GM10266 (cell line): Measurements from ENCODE around the gene RBP4.

Experiments used
- DNase-seq: peaks from one replicate; pipeline ENCODE4 v3.0.0; 2012; ENCODE audit errors: extremely low spot score
- TF ChIP-seq, protein P1 (sequence below): IDR thresholded peaks from 2 replicates; pipeline ENCODE4 v1.5.1; 2012; ENCODE audit warnings: mild to moderate bottlenecking, low read depth; ENCODE audit not compliant: control insufficient read depth, insufficient read depth; ENCODE audit errors: missing control alignments

Gene RBP4

DNA sequence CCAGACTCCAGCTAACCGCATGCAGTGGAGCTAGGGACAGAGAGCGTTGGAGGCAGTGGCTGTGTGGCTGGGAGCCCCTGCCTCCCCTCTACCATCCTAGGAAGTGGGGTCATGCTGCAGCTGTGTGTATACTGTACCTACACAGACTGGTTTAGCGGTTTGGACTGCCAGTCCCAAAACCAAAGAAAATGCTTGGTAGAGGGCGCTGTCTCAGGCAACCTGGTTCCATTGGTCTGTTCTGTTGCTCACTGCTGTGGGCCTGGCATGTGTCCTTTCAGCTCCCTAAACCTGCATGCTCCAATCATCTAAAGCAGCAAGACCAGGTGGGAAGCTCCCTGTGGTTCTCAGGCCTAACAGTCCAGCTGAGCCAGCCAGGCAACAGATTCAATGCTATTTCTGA, 4.5 kb downstream of the RBP4 start:
- TF ChIP-seq, protein P1, sequence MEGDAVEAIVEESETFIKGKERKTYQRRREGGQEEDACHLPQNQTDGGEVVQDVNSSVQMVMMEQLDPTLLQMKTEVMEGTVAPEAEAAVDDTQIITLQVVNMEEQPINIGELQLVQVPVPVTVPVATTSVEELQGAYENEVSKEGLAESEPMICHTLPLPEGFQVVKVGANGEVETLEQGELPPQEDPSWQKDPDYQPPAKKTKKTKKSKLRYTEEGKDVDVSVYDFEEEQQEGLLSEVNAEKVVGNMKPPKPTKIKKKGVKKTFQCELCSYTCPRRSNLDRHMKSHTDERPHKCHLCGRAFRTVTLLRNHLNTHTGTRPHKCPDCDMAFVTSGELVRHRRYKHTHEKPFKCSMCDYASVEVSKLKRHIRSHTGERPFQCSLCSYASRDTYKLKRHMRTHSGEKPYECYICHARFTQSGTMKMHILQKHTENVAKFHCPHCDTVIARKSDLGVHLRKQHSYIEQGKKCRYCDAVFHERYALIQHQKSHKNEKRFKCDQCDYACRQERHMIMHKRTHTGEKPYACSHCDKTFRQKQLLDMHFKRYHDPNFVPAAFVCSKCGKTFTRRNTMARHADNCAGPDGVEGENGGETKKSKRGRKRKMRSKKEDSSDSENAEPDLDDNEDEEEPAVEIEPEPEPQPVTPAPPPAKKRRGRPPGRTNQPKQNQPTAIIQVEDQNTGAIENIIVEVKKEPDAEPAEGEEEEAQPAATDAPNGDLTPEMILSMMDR, result no peak
- DNase-seq, result no peak

DNA sequence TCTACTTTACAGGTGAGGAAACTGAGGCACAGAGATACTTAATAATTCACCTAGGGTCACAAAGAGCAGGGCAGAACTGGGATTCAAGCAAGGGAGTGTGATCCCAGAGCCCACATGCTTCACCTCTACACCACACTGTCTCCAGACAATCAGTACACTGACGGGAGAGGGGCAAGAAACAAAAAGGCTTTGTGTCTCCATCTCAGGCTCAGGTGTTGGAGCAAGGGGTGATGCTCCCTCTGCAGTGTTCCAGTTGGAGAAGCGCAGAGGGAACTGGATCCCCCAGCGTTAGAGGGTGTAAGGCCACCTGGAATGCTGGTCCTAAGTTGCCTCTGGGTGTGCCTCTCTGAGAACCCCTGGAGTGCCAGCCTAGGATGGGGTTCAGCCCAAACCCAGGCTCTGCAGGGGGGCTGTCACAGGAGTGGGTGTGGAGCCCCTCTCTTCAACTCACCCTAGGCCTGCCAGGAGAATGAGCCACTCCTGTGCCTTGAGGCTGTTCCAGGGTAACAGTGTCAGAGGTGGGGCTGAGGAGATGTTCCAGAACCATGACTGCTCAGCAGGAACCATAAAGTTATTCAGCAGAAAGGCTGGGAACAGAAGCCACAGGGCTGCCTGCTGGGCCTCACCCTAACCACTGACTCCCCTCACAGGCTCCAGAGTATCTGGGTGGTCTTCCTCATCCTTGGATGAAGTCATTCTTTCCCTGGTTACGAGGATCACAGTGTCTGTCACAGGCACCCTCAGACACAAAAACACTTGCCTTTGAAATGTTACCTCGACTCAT, 5.5 kb downstream of the RBP4 start:
- DNase-seq, result no peak
- TF ChIP-seq, protein P1, result no peak

DNA sequence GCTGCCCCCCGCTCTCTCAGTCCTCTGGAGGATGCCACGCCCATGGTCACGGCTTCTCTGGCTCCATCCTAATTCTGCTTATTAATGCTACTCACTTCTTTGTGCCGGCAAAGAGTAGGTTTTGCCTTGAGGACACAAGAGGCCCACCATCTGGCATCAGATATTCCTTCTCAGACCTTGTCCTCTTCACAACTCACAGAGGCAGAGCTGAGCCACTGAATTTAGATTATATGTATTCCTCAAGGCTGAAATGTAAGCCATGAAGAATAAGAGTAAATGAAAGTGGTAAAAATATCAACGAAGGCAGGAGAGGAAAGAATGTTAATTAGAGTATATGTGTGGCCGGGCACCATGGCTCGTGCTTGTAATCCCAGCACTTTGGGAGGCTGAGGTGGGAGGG, 6.5 kb downstream of the RBP4 start:
- TF ChIP-seq, protein P1, result no peak
- DNase-seq, result no peak

DNA sequence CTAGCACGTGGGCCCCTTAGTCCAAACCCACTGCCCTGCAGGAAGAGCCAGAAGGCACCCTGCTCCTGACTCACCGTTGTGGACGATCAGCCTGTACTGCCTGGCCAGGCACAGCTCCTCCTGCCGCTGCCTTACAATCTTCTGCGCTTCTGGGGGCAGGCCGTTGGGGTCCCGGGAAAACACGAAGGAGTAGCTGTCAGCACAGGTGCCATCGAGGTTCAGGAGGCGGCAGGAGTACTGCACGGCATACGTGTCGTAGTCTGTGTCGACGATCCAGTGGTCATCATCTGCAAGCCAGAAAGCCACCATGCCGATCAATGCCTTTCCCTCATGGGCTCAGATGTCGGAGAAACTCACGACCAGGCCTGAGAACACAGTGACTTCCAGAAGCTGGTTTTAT, 7.3 kb downstream of the RBP4 start:
- TF ChIP-seq, protein P1, result no peak
- no peak for DNase-seq

DNA sequence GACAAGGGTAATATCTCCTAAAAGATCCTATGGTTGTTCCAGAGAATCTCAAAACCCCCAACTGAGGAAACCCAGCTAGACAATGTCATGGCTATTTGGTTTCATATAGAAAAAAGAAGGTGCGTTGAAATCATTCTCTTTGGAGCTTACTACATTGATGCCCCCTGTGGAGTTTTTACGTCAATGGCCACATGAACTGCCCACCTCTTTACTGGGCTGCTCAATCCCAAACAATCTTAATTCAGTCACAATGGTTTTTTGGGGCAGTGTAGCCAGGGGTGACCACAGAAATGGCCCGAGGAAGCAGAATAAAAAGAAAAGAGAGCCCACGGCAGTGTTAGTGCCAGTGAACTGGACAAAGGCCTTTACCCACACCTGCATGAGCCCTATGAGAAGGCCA, 7.8 kb downstream of the RBP4 start:
- DNase-seq, result no peak
- TF ChIP-seq, protein P1, result no peak

DNA sequence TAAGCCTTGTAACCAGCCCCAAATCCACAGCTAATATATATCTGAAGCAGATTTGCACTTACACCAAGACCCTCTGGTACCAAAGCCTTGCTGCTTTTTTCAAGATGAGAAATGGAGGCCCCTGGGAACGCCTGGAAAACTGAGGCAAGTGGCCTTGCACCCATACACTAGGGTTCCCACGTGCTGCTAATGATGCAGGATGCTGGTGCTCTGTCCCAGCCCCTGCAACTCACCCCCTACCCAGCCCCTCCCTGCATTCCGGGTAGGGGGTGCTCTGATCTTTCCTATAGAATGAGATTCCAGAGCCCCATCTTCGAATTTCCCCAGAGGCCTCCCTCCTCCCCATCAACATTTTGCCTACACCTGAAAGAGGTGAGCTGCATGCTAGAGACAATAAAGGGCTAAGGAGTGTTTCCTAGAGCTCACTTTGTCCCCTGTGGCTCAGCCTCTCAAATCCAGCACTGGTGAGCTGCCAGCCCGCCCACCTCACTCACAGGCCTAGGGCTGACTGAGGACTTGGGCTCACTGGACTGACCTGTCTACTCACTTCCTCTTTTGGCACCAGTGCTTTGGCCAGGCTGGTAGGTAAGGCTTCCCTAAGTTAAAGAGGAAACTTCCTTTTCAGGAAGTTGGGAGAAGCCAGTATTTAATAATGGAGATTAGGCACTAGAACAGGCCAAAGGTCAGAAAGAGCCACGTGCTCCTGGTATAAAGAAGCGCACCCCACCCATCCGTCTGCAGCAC, 9.8 kb downstream of the RBP4 start:
- TF ChIP-seq, protein P1, result no peak
- no peak for DNase-seq

DNA sequence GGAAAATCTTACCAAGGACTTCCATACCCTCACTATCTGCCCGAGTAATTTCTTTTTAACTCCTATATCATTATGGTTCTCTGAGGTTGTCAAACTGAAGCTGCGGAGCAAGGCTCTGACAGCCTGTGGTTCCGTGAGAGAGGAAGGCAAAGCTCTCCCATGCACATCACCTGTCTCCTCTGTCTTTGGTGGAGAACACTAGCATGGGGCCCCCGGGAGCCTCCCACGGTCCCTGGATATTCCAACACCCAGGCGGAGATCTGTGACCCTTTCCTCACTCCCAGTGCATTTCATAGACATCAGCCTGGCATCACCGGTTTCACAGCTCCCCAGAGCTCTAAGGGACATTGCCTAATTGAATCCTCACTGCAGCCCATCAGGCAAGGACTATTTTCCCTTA, 10.4 kb downstream of the RBP4 start:
- no peak for DNase-seq
- TF ChIP-seq, protein P1, result no peak
